Fibroblast of the aortic adventitia (primary cell): ENCODE measurements around the gene RNF26. TPM values are rescaled to one million over a fixed set of nuclear protein-coding genes. Genes with fewer than 3 reads are reported as not detected.

ENCODE experiments used
- DNase-seq: peaks from one replicate; pipeline ENCODE4 v3.0.0-alpha.2; 2010; ENCODE audit warnings: low read depth
- H3K4me3 ChIP-seq: 2 replicates; pipeline ENCODE4 v1.5.1; 2011; ENCODE audit warnings: low read depth, mild to moderate bottlenecking, control low read depth, low read length, moderate library complexity
- CTCF ChIP-seq: IDR thresholded peaks from 2 replicates; pipeline ENCODE4 v1.5.1; 2011; ENCODE audit warnings: mild to moderate bottlenecking, low read length, control low read depth, inconsistent platforms; ENCODE audit not compliant: insufficient read depth
- total RNA-seq: library from RNA; depleted of rRNA; stranded (reverse); fragments of >200 nt; gene quantifications from 2 replicates; pipeline ENCODE4 v1.2.3, GENCODE V29; 2012; ENCODE audit warnings: low replicate concordance

The RNF26 gene
- total RNA-seq, 1 donor: 7.1 TPM

GRCh38 chr11:119298726-119299125, 35.6 kb upstream of the RNF26 start:
- H3K4me3 ChIP-seq: no peak overlapping the region
- DNase-seq: no peak
- TF ChIP-seq CTCF: no peak

GRCh38 chr11:119299416-119299815, 34.9 kb upstream of the RNF26 start:
- H3K4me3 ChIP-seq: no peak overlapping the region
- TF ChIP-seq CTCF: no peak
- DNase-seq: no peak

- H3K4me3 ChIP-seq: no peak overlapping the region
- DNase-seq: no peak
- no peak for TF ChIP-seq CTCF
Measured at GRCh38 chr11:119300198-119300964, 33.9 kb upstream of the RNF26 start.

- TF ChIP-seq CTCF: no peak
- no peak for DNase-seq
- H3K4me3 ChIP-seq: no peak overlapping the region
Measured at GRCh38 chr11:119303227-119303718, 31.1 kb upstream of the RNF26 start.

GRCh38 chr11:119305556-119306372, 28.6 kb upstream of the RNF26 start:
- no peak for TF ChIP-seq CTCF
- DNase-seq: no peak
- H3K4me3 ChIP-seq: no peak overlapping the region

GRCh38 chr11:119306373-119306890, 27.9 kb upstream of the RNF26 start:
- TF ChIP-seq CTCF: no peak
- DNase-seq: peak; percentile 19
- no peak overlapping the region for H3K4me3 ChIP-seq
